Kasumi-1 (cell line): Measurements from ENCODE around the gene PHACTR2.
A peak's percentile ranks its signal among the peaks of the same experiment; 100 is the strongest.

Experiments
- DNase-seq, 2 experiments: peaks; one replicate each; lab custom pipeline; 2025; lab: John Stamatoyannopoulos, UW

Gene PHACTR2

GRCh38 chr6:143742070-143742954 lies 64.5 kb downstream of the PHACTR2 start:
- no peak for DNase-seq

GRCh38 chr6:143742955-143743255 lies 65.1 kb downstream of the PHACTR2 start:
- no peak for DNase-seq

GRCh38 chr6:143743301-143744166 lies 65.8 kb downstream of the PHACTR2 start:
- no peak for DNase-seq

- no peak for DNase-seq
Measured at GRCh38 chr6:143744551-143745165, 66.9 kb downstream of the PHACTR2 start.

GRCh38 chr6:143745166-143746133 lies 67.7 kb downstream of the PHACTR2 start:
- no peak for DNase-seq

- no peak for DNase-seq
Measured at GRCh38 chr6:143746202-143747119, 68.7 kb downstream of the PHACTR2 start.

- DNase-seq = no peak
Measured at GRCh38 chr6:143747347-143747842, 69.6 kb downstream of the PHACTR2 start.

GRCh38 chr6:143749891-143750290 lies 72.1 kb downstream of the PHACTR2 start:
- no peak for DNase-seq

- DNase-seq = no peak
Measured at GRCh38 chr6:143750877-143751276, 73.1 kb downstream of the PHACTR2 start.

- DNase-seq = no peak
Measured at GRCh38 chr6:143752459-143752858, 74.7 kb downstream of the PHACTR2 start.

GRCh38 chr6:143753678-143754077 lies 75.9 kb downstream of the PHACTR2 start:
- no peak for DNase-seq

- DNase-seq = no peak
Measured at GRCh38 chr6:143754204-143754603, 76.4 kb downstream of the PHACTR2 start.

GRCh38 chr6:143755301-143755744 lies 77.6 kb downstream of the PHACTR2 start:
- no peak for DNase-seq

- no peak for DNase-seq
Measured at GRCh38 chr6:143757346-143757832, 79.6 kb downstream of the PHACTR2 start.

GRCh38 chr6:143758551-143758950 lies 80.8 kb downstream of the PHACTR2 start:
- no peak for DNase-seq

GRCh38 chr6:143759666-143760065 lies 81.9 kb downstream of the PHACTR2 start:
- DNase-seq = peak; percentile 15 to 26

GRCh38 chr6:143761074-143761473 lies 83.3 kb downstream of the PHACTR2 start:
- no peak for DNase-seq

GRCh38 chr6:143762126-143762525 lies 84.4 kb downstream of the PHACTR2 start:
- DNase-seq = no peak

- no peak for DNase-seq
Measured at GRCh38 chr6:143765422-143766184, 87.8 kb downstream of the PHACTR2 start.
